22Rv1 (cell line): ENCODE data around the gene NAA80.

Experiments
- CTCF ChIP-seq: fragments of 450-650 bp; IDR thresholded peaks from 2 replicates; pipeline ENCODE4 v1.5.1; 2017; ENCODE audit warnings: mild to moderate bottlenecking
- ZFX ChIP-seq: fragments of 450-650 bp; IDR thresholded peaks from 2 replicates; pipeline ENCODE4 v1.6.1; 2017; ENCODE audit warnings: antibody characterized with exemption, borderline replicate concordance

GRCh38 chr3:50326182-50326541 is 27.0 kb upstream of the NAA80 start:
- TF ChIP-seq CTCF, result no peak
- no peak for TF ChIP-seq ZFX
